Measurements from ENCODE around the gene B4GALNT2. TPM values are rescaled to one million over a fixed set of nuclear protein-coding genes. Genes with fewer than 3 reads are reported as not detected.
"Not testable (repeated sequence)": the region's sequence is repeated elsewhere in the genome, so short reads cannot be mapped to it uniquely, and the experiment has no call there.

Gene B4GALNT2
- 0.02 TPM in 1 of 2 replicates, not detected in the other for total RNA-seq

- peaks cover 5% of the 10 kb centered on the region for H3K4me1 Mint-ChIP-seq (ENCODE audit: low read depth)
- H3K27ac Mint-ChIP-seq: no peak within 1 kb of the TSS
- H3K9me3 Mint-ChIP-seq: no peaks in the 10 kb centered on the region
- H3K27me3 Mint-ChIP-seq (ENCODE audit: low read depth): peaks cover 75% of the 10 kb centered on the region
- intact Hi-C loops (cut with micrococcal nuclease): no loop called here
- DNase-seq (ENCODE audit: low spot score): no peak
- no peak within 1 kb of the TSS for H3K4me3 Mint-ChIP-seq (ENCODE audit: low read depth)
- no peaks in the 10 kb centered on the region for H3K36me3 Mint-ChIP-seq (ENCODE audit: low read depth)
Measured at GRCh38 chr17:49132699-49133364, at the start of gene B4GALNT2. B4GALNT2 (plus strand) TSS chr17:49132769; CDS start chr17:49132793, 24 bp downstream.

GRCh38 chr17:49085046-49085445, 47.5 kb upstream of the B4GALNT2 start:
- DNase-seq (ENCODE audit: low spot score); intact Hi-C loops (cut with micrococcal nuclease); H3K9me3 Mint-ChIP-seq; H3K27ac Mint-ChIP-seq; H3K4me1 Mint-ChIP-seq (ENCODE audit: low read depth); H3K4me3 Mint-ChIP-seq (ENCODE audit: low read depth); H3K36me3 Mint-ChIP-seq (ENCODE audit: low read depth): not testable (repeated sequence)
- peaks cover 25% of the 10 kb centered on the region for H3K27me3 Mint-ChIP-seq (ENCODE audit: low read depth)

GRCh38 chr17:49085565-49086315, 46.8 kb upstream of the B4GALNT2 start:
- intact Hi-C loops (cut with micrococcal nuclease): no loop called here
- no peak overlapping the region for H3K4me3 Mint-ChIP-seq (ENCODE audit: low read depth)
- no peaks in the 10 kb centered on the region for H3K36me3 Mint-ChIP-seq (ENCODE audit: low read depth)
- no peak for DNase-seq (ENCODE audit: low spot score)
- H3K27me3 Mint-ChIP-seq (ENCODE audit: low read depth): peaks cover 25% of the 10 kb centered on the region
- H3K9me3 Mint-ChIP-seq: no peaks in the 10 kb centered on the region
- no peaks in the 10 kb centered on the region for H3K4me1 Mint-ChIP-seq (ENCODE audit: low read depth)
- no peak overlapping the region for H3K27ac Mint-ChIP-seq

GRCh38 chr17:49086316-49086605, 46.3 kb upstream of the B4GALNT2 start:
- Mint-ChIP-seq H3K27ac (no peak overlapping the region), H3K27me3 (ENCODE audit: low read depth) (peaks cover 25% of the 10 kb centered on the region), H3K36me3 (ENCODE audit: low read depth) (no peaks in the 10 kb centered on the region), H3K9me3 (no peaks in the 10 kb centered on the region), H3K4me1 (ENCODE audit: low read depth) (no peaks in the 10 kb centered on the region), H3K4me3 (ENCODE audit: low read depth) (no peak overlapping the region)
- intact Hi-C loops (cut with micrococcal nuclease): no loop called here
- DNase-seq (ENCODE audit: low spot score): no peak

GRCh38 chr17:49086649-49087048, 45.9 kb upstream of the B4GALNT2 start:
- no peaks in the 10 kb centered on the region for H3K4me1 Mint-ChIP-seq (ENCODE audit: low read depth)
- no peaks in the 10 kb centered on the region for H3K9me3 Mint-ChIP-seq
- no peak overlapping the region for H3K27ac Mint-ChIP-seq
- H3K27me3 Mint-ChIP-seq (ENCODE audit: low read depth): peaks cover 25% of the 10 kb centered on the region
- intact Hi-C loops (cut with micrococcal nuclease): no loop called here
- no peaks in the 10 kb centered on the region for H3K36me3 Mint-ChIP-seq (ENCODE audit: low read depth)
- no peak overlapping the region for H3K4me3 Mint-ChIP-seq (ENCODE audit: low read depth)
- DNase-seq (ENCODE audit: low spot score): no peak

GRCh38 chr17:49089094-49089493, 43.5 kb upstream of the B4GALNT2 start:
- intact Hi-C loops (cut with micrococcal nuclease): no loop called here
- Mint-ChIP-seq H3K27ac (no peak overlapping the region), H3K36me3 (ENCODE audit: low read depth) (no peaks in the 10 kb centered on the region)

GRCh38 chr17:49090878-49091594, 41.5 kb upstream of the B4GALNT2 start:
- Mint-ChIP-seq H3K36me3 (ENCODE audit: low read depth) (no peaks in the 10 kb centered on the region), H3K9me3 (no peaks in the 10 kb centered on the region), H3K27me3 (ENCODE audit: low read depth) (peaks cover 16% of the 10 kb centered on the region), H3K4me3 (ENCODE audit: low read depth) (no peak overlapping the region), H3K4me1 (ENCODE audit: low read depth) (no peaks in the 10 kb centered on the region), H3K27ac (no peak overlapping the region)
- no peak for DNase-seq (ENCODE audit: low spot score)
- intact Hi-C loops (cut with micrococcal nuclease): no loop called here

More at GRCh38 chr17:49089094-49089493, 43.5 kb upstream of the B4GALNT2 start:
- peaks cover 25% of the 10 kb centered on the region for H3K27me3 Mint-ChIP-seq (ENCODE audit: low read depth)
- no peak for DNase-seq (ENCODE audit: low spot score)
- H3K4me3 Mint-ChIP-seq (ENCODE audit: low read depth): no peak overlapping the region
- no peaks in the 10 kb centered on the region for H3K4me1 Mint-ChIP-seq (ENCODE audit: low read depth)
- H3K9me3 Mint-ChIP-seq: no peaks in the 10 kb centered on the region

GRCh38 chr17:49093131-49093530, 39.4 kb upstream of the B4GALNT2 start:
- intact Hi-C loops (cut with micrococcal nuclease): no loop called here
- Mint-ChIP-seq H3K27ac (no peak overlapping the region), H3K9me3 (no peaks in the 10 kb centered on the region), H3K36me3 (ENCODE audit: low read depth) (no peaks in the 10 kb centered on the region), H3K27me3 (ENCODE audit: low read depth) (peaks cover 3% of the 10 kb centered on the region), H3K4me1 (ENCODE audit: low read depth) (no peaks in the 10 kb centered on the region), H3K4me3 (ENCODE audit: low read depth) (no peak overlapping the region)
- DNase-seq (ENCODE audit: low spot score): no peak

- DNase-seq (ENCODE audit: low spot score): no peak
- Mint-ChIP-seq H3K4me3 (ENCODE audit: low read depth) (no peak overlapping the region), H3K36me3 (ENCODE audit: low read depth) (no peaks in the 10 kb centered on the region), H3K4me1 (ENCODE audit: low read depth) (no peaks in the 10 kb centered on the region), H3K9me3 (no peaks in the 10 kb centered on the region), H3K27me3 (ENCODE audit: low read depth) (peaks cover 2% of the 10 kb centered on the region), H3K27ac (no peak overlapping the region)
- intact Hi-C loops (cut with micrococcal nuclease): no loop called here
Measured at GRCh38 chr17:49100601-49101000, 32.0 kb upstream of the B4GALNT2 start.

- no peak for DNase-seq (ENCODE audit: low spot score)
- H3K27me3 Mint-ChIP-seq (ENCODE audit: low read depth): peaks cover 2% of the 10 kb centered on the region
- no peaks in the 10 kb centered on the region for H3K36me3 Mint-ChIP-seq (ENCODE audit: low read depth)
- H3K27ac Mint-ChIP-seq: no peak overlapping the region
- H3K4me1 Mint-ChIP-seq (ENCODE audit: low read depth): no peaks in the 10 kb centered on the region
- H3K4me3 Mint-ChIP-seq (ENCODE audit: low read depth): no peak overlapping the region
- intact Hi-C loops (cut with micrococcal nuclease): no loop called here
- no peaks in the 10 kb centered on the region for H3K9me3 Mint-ChIP-seq
Measured at GRCh38 chr17:49101054-49101534, 31.5 kb upstream of the B4GALNT2 start.

GRCh38 chr17:49103360-49103759, 29.2 kb upstream of the B4GALNT2 start:
- DNase-seq (ENCODE audit: low spot score); H3K9me3 Mint-ChIP-seq; H3K36me3 Mint-ChIP-seq (ENCODE audit: low read depth); H3K27ac Mint-ChIP-seq; H3K4me3 Mint-ChIP-seq (ENCODE audit: low read depth); H3K4me1 Mint-ChIP-seq (ENCODE audit: low read depth); intact Hi-C loops (cut with micrococcal nuclease); H3K27me3 Mint-ChIP-seq (ENCODE audit: low read depth): not testable (repeated sequence)

GRCh38 chr17:49104511-49105074, 28.0 kb upstream of the B4GALNT2 start:
- Mint-ChIP-seq H3K9me3 (no peaks in the 10 kb centered on the region), H3K27me3 (ENCODE audit: low read depth) (peaks cover 8% of the 10 kb centered on the region), H3K4me1 (ENCODE audit: low read depth) (no peaks in the 10 kb centered on the region), H3K27ac (no peak overlapping the region), H3K4me3 (ENCODE audit: low read depth) (no peak overlapping the region), H3K36me3 (ENCODE audit: low read depth) (no peaks in the 10 kb centered on the region)
- no peak for DNase-seq (ENCODE audit: low spot score)
- intact Hi-C loops (cut with micrococcal nuclease): no loop called here
